Peyer's patch (tissue), 4 donors: ENCODE results near the gene PLA2G2D.

Experiments used
- CTCF ChIP-seq, 6 experiments: fragments of 450-650 bp in 4 of 6; fragments of 200-600 bp in 2 of 6; sonication (generic) in 1 of 6; IDR thresholded peaks; one replicate each; pipeline ENCODE4 v1.5.1; 2017 to 2019; ENCODE audit warnings: antibody characterized with exemption in 6 of 6, mild to moderate bottlenecking in 3 of 6, moderate library complexity in 1 of 6
- POLR2A ChIP-seq, 2 donors: fragments of 450-650 bp; IDR thresholded peaks; one replicate each; pipeline ENCODE4 v1.5.1; 2017; ENCODE audit warnings: antibody characterized with exemption in 2 of 2, mild to moderate bottlenecking in 2 of 2, moderate library complexity in 2 of 2

- no peak for TF ChIP-seq CTCF (IDR thresholded peaks at IDR 0.05)
- no peak for TF ChIP-seq POLR2A (IDR thresholded peaks at IDR 0.05)
Measured at GRCh38 chr1:20105856-20106255, 13.5 kb downstream of the PLA2G2D start.
